KMS-11 (cell line): ENCODE measurements around the gene SOX5.
"Not testable (repeated sequence)": the region's sequence is repeated elsewhere in the genome, so short reads cannot be mapped to it uniquely, and the experiment has no call there.

ENCODE experiments used
- H2AFZ ChIP-seq: fragments of 200-600 bp; sonication (generic); 2 replicates; pipeline ENCODE4 v1.6.1; 2016; ENCODE audit warnings: antibody characterized with exemption, mixed run types, low read depth
- H3K27ac ChIP-seq: fragments of 200-600 bp; sonication (generic); 2 replicates; pipeline ENCODE4 v1.6.1; 2016; ENCODE audit warnings: mild to moderate bottlenecking, mixed run types
- H3K27me3 ChIP-seq: fragments of 200-600 bp; sonication (generic); 2 replicates; pipeline ENCODE4 v1.6.1; 2017; ENCODE audit warnings: mild to moderate bottlenecking, low read depth, mixed run types, moderate library complexity; ENCODE audit not compliant: insufficient read depth
- H3K36me3 ChIP-seq: fragments of 200-600 bp; sonication (generic); 2 replicates; pipeline ENCODE4 v1.6.1; 2017; ENCODE audit warnings: mild to moderate bottlenecking, mixed run types; ENCODE audit not compliant: insufficient read depth
- H3K4me1 ChIP-seq: fragments of 200-600 bp; sonication (generic); 2 replicates; pipeline ENCODE4 v1.6.1; 2016; ENCODE audit warnings: mild to moderate bottlenecking, low read depth, mixed run types; ENCODE audit not compliant: poor library complexity, severe bottlenecking
- H3K4me2 ChIP-seq: fragments of 200-600 bp; sonication (generic); 2 replicates; pipeline ENCODE4 v1.7.0; 2016; ENCODE audit warnings: mild to moderate bottlenecking, mixed run types
- H3K4me3 ChIP-seq: fragments of 200-600 bp; sonication (generic); IDR thresholded peaks from 2 replicates; pipeline ENCODE4 v1.6.1; 2017; ENCODE audit warnings: low read depth, low read length, mixed read lengths; ENCODE audit not compliant: insufficient read depth
- H3K79me2 ChIP-seq: fragments of 200-600 bp; sonication (generic); 2 replicates; pipeline ENCODE4 v1.6.1; 2016; ENCODE audit warnings: low read depth, mixed run types; ENCODE audit not compliant: insufficient read depth
- H3K9ac ChIP-seq: fragments of 200-600 bp; sonication (generic); 2 replicates; pipeline ENCODE4 v1.6.1; 2016; ENCODE audit warnings: mild to moderate bottlenecking, mixed run types
- H4K20me1 ChIP-seq: fragments of 200-600 bp; sonication (generic); 2 replicates; pipeline ENCODE4 v1.6.1; 2016; ENCODE audit warnings: mild to moderate bottlenecking, mixed run types; ENCODE audit not compliant: insufficient read depth
- TF ChIP-seq, protein P1 (sequence below): fragments of 200-600 bp; sonication (generic); conservative IDR thresholded peaks from 2 replicates; pipeline ENCODE4 v1.6.1; 2017; ENCODE audit warnings: low read depth, mild to moderate bottlenecking, antibody characterized with exemption, low read length, moderate library complexity, mixed read lengths

SOX5 gene

DNA sequence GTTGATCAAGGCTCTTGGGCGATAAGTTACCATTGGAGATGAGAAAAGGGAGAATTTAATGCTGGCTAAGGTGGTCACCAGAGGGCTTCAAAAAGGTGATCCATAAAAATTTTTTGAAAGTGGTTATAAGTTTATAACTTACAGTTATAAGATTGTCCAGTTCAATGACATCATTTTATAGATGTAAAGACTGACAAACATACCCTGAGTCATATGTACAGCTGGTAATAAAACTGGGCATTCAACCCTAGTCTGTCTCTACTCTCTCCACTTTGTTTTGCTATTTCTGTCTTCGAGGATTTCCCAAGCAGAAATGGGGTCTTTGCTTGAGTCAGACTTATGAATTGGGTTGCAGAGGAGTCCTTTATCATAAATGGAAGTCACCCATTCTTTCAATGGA is 454.0 kb downstream of the SOX5 start:
- H2AFZ ChIP-seq: no peak overlapping the region

GRCh38 chr12:23493672-23494071 is 455.8 kb downstream of the SOX5 start:
- no peaks in the 10 kb centered on the region for H3K79me2 ChIP-seq
- no peak overlapping the region for H2AFZ ChIP-seq
- no peaks in the 10 kb centered on the region for H3K36me3 ChIP-seq
- H3K27ac ChIP-seq: no peak overlapping the region
- no peak overlapping the region for H3K4me3 ChIP-seq
- no peak overlapping the region for H3K4me2 ChIP-seq
- TF ChIP-seq, protein P1, sequence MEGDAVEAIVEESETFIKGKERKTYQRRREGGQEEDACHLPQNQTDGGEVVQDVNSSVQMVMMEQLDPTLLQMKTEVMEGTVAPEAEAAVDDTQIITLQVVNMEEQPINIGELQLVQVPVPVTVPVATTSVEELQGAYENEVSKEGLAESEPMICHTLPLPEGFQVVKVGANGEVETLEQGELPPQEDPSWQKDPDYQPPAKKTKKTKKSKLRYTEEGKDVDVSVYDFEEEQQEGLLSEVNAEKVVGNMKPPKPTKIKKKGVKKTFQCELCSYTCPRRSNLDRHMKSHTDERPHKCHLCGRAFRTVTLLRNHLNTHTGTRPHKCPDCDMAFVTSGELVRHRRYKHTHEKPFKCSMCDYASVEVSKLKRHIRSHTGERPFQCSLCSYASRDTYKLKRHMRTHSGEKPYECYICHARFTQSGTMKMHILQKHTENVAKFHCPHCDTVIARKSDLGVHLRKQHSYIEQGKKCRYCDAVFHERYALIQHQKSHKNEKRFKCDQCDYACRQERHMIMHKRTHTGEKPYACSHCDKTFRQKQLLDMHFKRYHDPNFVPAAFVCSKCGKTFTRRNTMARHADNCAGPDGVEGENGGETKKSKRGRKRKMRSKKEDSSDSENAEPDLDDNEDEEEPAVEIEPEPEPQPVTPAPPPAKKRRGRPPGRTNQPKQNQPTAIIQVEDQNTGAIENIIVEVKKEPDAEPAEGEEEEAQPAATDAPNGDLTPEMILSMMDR: no peak
- H3K9ac ChIP-seq: no peak overlapping the region
- no peaks in the 10 kb centered on the region for H3K4me1 ChIP-seq
- no peaks in the 10 kb centered on the region for H3K27me3 ChIP-seq
- no peaks in the 10 kb centered on the region for H4K20me1 ChIP-seq

More for the DNA sequence above, 454.0 kb downstream of the SOX5 start:
- no peaks in the 10 kb centered on the region for H3K4me1 ChIP-seq
- no peak overlapping the region for H3K27ac ChIP-seq
- TF ChIP-seq, protein P1: no peak
- H3K4me3 ChIP-seq: no peak overlapping the region
- H4K20me1 ChIP-seq: no peaks in the 10 kb centered on the region
- no peaks in the 10 kb centered on the region for H3K79me2 ChIP-seq
- no peaks in the 10 kb centered on the region for H3K27me3 ChIP-seq
- H3K36me3 ChIP-seq: no peaks in the 10 kb centered on the region
- H3K4me2 ChIP-seq: no peak overlapping the region
- no peak overlapping the region for H3K9ac ChIP-seq

GRCh38 chr12:23491029-23491428 is 458.4 kb downstream of the SOX5 start:
- not testable (repeated sequence) for H3K9ac ChIP-seq, H3K27me3 ChIP-seq, H3K4me3 ChIP-seq, H3K4me2 ChIP-seq, H3K4me1 ChIP-seq, H4K20me1 ChIP-seq, H3K27ac ChIP-seq, H2AFZ ChIP-seq, H3K36me3 ChIP-seq, H3K79me2 ChIP-seq

DNA sequence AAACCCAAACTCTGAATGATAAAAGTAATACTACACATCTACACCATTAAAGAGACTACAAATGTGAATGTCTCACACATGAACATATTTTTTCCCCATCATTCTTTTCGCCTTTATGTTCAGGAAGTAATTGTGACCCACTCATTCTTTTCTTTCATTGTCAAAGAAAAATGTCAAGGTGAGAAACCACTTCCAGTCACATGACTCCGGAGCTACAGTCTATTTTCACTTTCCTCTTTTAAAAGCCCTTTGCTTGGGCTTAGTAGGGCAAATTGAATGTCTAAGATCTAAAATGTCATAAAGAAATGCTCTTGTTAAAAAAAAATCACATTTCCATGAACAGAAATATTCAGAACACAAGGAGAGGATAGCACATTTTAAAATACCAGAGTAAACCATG is 461.3 kb downstream of the SOX5 start:
- H3K4me1 ChIP-seq: no peaks in the 10 kb centered on the region
- no peak overlapping the region for H3K4me2 ChIP-seq
- no peaks in the 10 kb centered on the region for H4K20me1 ChIP-seq
- no peak overlapping the region for H3K4me3 ChIP-seq
- TF ChIP-seq, protein P1: no peak
- H2AFZ ChIP-seq: no peak overlapping the region
- no peaks in the 10 kb centered on the region for H3K79me2 ChIP-seq
- H3K27me3 ChIP-seq: no peaks in the 10 kb centered on the region
- no peak overlapping the region for H3K9ac ChIP-seq
- no peak overlapping the region for H3K27ac ChIP-seq
- no peaks in the 10 kb centered on the region for H3K36me3 ChIP-seq

DNA sequence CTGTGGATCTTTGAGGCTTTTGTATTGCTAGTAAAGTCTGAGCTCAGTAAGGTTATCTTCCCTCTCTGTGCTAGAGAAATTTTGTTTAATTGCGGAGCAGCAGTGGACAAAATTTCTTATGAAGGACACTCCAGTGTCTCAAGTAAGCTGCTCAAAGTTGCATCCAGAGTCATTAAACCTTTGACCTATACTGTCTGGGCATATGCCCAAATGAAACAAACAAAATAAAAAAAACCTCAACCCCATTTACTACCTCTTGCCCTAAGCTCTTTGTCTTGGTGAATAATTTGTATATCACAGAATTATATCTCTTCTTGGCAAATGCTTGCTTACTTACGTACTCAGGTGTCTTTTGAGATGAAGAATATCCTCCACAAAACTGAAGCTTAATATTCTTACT is 465.2 kb downstream of the SOX5 start:
- no peaks in the 10 kb centered on the region for H3K36me3 ChIP-seq
- H3K4me3 ChIP-seq: no peak overlapping the region
- H2AFZ ChIP-seq: no peak overlapping the region
- H3K27me3 ChIP-seq: no peaks in the 10 kb centered on the region
- H4K20me1 ChIP-seq: no peaks in the 10 kb centered on the region
- H3K4me2 ChIP-seq: no peak overlapping the region
- H3K4me1 ChIP-seq: no peaks in the 10 kb centered on the region
- no peaks in the 10 kb centered on the region for H3K79me2 ChIP-seq
- no peak overlapping the region for H3K9ac ChIP-seq
- TF ChIP-seq, protein P1: no peak
- no peak overlapping the region for H3K27ac ChIP-seq
